Neural crest cell (in vitro differentiated cells): ENCODE results near the gene TARS3. TPM values are rescaled to one million over a fixed set of nuclear protein-coding genes. Genes with fewer than 3 reads are reported as not detected.

ENCODE experiments used
- DNase-seq: peaks from one replicate; pipeline ENCODE4 v3.0.0; 2021; ENCODE audit warnings: low read depth, mixed read lengths, low spot score
- H3K27ac Mint-ChIP-seq: one replicate; pipeline ENCODE4 v1.8.0; 2021; ENCODE audit warnings: mild to moderate bottlenecking, mixed read lengths; ENCODE audit not compliant: unreplicated experiment
- H3K27me3 Mint-ChIP-seq: 2 replicates; pipeline ENCODE4 v1.8.0; 2021; ENCODE audit warnings: low read depth, mild to moderate bottlenecking, mixed read lengths
- H3K36me3 Mint-ChIP-seq: 2 replicates; pipeline ENCODE4 v1.8.0; 2021; ENCODE audit warnings: low read depth, mild to moderate bottlenecking, mixed read lengths
- H3K4me1 Mint-ChIP-seq: 2 replicates; pipeline ENCODE4 v1.8.0; 2021; ENCODE audit warnings: mixed read lengths
- H3K4me3 Mint-ChIP-seq: one replicate; pipeline ENCODE4 v1.8.0; 2021; ENCODE audit warnings: mild to moderate bottlenecking, mixed read lengths
- H3K9me3 Mint-ChIP-seq: 2 replicates; pipeline ENCODE4 v1.8.0; 2021; ENCODE audit warnings: mixed read lengths
- total RNA-seq: library from RNA; stranded (reverse); gene quantifications from 2 replicates; pipeline ENCODE4 v1.2.1, GENCODE V29; 2021
- TF ChIP-seq, protein P1 (sequence below): fragments of 200-600 bp; sonication (generic); conservative IDR thresholded peaks from 2 replicates; pipeline ENCODE4 v1.5.0; 2021; ENCODE audit warnings: antibody characterized with exemption, mild to moderate bottlenecking

The TARS3 gene
- total RNA-seq, 1 donor from 2014 or later = 18.1 TPM

DNA sequence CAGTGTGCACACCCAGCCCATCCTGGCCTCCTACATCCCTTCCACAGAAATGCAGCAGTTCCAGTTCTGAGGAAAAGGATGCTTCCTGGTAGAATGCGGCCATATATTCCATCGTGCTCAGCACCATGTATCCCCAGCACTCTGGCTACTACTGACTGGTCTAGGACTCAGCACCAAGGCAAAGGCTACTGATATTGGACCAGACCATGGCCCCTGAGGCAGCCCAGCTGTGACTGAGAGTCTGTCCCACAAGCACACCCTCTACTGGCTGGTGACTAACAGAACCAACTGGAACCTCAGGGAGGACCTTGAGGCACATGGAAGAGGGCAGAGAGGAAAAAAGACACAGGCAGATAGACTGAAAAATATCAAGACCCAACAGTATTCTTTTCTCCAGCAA, 30.0 kb downstream of the TARS3 start:
- TF ChIP-seq, protein P1, sequence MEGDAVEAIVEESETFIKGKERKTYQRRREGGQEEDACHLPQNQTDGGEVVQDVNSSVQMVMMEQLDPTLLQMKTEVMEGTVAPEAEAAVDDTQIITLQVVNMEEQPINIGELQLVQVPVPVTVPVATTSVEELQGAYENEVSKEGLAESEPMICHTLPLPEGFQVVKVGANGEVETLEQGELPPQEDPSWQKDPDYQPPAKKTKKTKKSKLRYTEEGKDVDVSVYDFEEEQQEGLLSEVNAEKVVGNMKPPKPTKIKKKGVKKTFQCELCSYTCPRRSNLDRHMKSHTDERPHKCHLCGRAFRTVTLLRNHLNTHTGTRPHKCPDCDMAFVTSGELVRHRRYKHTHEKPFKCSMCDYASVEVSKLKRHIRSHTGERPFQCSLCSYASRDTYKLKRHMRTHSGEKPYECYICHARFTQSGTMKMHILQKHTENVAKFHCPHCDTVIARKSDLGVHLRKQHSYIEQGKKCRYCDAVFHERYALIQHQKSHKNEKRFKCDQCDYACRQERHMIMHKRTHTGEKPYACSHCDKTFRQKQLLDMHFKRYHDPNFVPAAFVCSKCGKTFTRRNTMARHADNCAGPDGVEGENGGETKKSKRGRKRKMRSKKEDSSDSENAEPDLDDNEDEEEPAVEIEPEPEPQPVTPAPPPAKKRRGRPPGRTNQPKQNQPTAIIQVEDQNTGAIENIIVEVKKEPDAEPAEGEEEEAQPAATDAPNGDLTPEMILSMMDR = no peak
- DNase-seq = no peak
- Mint-ChIP-seq H3K36me3 (peaks cover 24% of the 10 kb centered on the region), H3K27me3 (no peaks in the 10 kb centered on the region), H3K4me3 (no peak overlapping the region), H3K27ac (no peak overlapping the region), H3K9me3 (no peaks in the 10 kb centered on the region), H3K4me1 (no peaks in the 10 kb centered on the region)

DNA sequence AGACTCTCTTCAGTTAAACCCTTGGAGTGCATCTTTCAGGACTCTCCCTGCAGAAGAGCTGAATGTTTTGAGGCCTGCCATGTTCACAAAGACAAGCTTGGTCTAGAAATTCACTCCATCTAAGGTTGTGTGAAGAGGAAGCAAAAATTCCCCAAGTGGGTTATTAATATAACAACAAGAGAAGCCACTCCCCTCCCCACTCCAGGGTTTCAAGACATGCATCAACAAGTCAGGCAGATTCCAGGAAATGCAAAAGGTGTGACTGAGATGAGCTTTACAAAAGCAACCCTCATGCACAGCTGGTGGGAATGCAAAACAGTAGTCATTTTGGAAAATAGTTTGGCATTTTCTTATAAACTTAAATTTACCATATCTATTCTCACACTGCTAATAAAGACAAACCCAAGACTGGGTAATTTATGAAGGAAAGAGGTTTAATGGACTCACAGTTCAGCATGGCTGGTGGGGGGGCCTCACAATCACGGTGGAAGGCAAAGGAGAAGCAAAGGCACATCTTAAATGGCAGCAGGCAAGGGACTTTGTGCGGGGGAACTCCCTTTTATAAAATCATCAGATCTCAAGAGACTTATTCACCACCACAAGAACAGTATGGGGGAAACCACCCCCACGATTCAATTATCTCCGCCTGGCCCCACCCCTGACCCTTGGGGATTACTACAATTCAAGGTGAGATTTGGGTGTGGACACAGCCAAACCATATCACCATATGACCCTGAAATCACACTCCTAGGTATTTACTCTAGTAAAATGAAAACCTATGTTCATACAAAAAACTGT, 31.3 kb downstream of the TARS3 start:
- Mint-ChIP-seq H3K27ac (peak overlapping the region; percentile 22), H3K36me3 (peaks cover 24% of the 10 kb centered on the region), H3K9me3 (no peaks in the 10 kb centered on the region), H3K4me3 (no peak overlapping the region), H3K4me1 (no peaks in the 10 kb centered on the region), H3K27me3 (no peaks in the 10 kb centered on the region)
- DNase-seq = no peak
- TF ChIP-seq, protein P1 = no peak

DNA sequence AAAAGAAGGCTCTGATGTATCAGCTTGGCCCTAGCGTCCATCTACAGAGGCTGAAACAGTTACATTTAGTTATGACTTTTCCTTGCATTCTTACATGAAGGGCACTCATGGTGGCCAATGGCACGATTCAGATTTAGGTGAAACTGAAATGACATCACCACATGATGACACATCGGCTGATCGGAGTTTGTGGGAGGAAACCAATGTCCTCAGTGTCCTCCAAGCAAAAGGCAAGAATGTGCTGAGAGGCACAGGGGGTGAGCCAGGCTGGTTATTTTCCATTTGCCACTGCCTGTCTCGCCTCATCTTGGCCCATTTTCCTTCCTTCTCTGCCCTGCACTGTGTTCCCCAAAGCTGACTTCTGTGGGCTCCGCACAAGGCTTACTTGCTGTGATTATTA, 34.4 kb downstream of the TARS3 start:
- no peak overlapping the region for H3K4me3 Mint-ChIP-seq
- H3K36me3 Mint-ChIP-seq = peaks cover 6% of the 10 kb centered on the region
- TF ChIP-seq, protein P1 = no peak
- no peak for DNase-seq
- H3K4me1 Mint-ChIP-seq = no peaks in the 10 kb centered on the region
- no peaks in the 10 kb centered on the region for H3K27me3 Mint-ChIP-seq
- H3K27ac Mint-ChIP-seq = no peak overlapping the region
- no peaks in the 10 kb centered on the region for H3K9me3 Mint-ChIP-seq

DNA sequence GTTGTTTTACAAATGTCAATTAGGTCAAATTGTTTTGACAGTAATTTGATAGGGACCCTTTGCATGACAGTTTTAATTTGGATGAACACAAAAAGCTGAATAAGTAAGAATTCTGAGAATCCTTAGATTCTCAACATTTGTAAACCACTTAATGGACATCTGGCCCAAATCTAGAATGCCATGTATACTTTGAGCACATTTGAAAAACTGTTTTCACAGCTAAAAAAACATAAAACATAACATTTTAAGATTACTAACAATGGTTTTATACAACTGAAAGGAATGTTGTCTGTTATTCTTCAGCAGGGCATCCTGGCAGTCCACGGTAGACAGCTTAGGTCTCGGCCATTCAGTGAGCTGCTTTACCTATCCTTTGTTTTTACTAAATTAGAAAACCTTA, 37.6 kb downstream of the TARS3 start:
- TF ChIP-seq, protein P1 = no peak
- DNase-seq = no peak
- Mint-ChIP-seq H3K36me3 (peaks cover 6% of the 10 kb centered on the region), H3K4me1 (no peaks in the 10 kb centered on the region), H3K9me3 (no peaks in the 10 kb centered on the region), H3K4me3 (no peak overlapping the region), H3K27me3 (no peaks in the 10 kb centered on the region), H3K27ac (no peak overlapping the region)

DNA sequence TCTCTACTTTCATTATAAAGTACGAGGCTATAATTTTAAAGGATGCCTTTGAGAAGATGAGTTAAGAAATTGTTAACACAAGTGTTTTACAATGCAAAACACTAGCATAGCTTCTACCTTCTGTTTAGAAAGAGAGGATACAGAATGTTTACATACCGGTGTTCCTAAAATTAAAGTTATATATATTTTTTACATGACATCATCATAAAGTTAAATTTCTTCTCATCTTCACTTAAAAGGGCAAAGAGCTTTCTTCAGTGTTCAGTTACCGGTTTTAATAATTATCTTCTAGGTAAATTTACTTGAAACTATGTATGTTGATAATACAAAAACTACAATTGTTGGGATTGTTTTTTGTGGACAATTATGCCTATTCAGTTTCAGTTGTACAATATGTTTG, 39.4 kb downstream of the TARS3 start:
- TF ChIP-seq, protein P1 = no peak
- Mint-ChIP-seq H3K4me1 (no peaks in the 10 kb centered on the region), H3K27me3 (no peaks in the 10 kb centered on the region), H3K36me3 (peaks cover 12% of the 10 kb centered on the region), H3K4me3 (no peak overlapping the region), H3K9me3 (no peaks in the 10 kb centered on the region), H3K27ac (no peak overlapping the region)
- no peak for DNase-seq
